ENCODE data around the gene SFMBT2.
"Not testable (repeated sequence)": the region's sequence is repeated elsewhere in the genome, so short reads cannot be mapped to it uniquely, and the experiment has no call there.

The SFMBT2 gene

DNA sequence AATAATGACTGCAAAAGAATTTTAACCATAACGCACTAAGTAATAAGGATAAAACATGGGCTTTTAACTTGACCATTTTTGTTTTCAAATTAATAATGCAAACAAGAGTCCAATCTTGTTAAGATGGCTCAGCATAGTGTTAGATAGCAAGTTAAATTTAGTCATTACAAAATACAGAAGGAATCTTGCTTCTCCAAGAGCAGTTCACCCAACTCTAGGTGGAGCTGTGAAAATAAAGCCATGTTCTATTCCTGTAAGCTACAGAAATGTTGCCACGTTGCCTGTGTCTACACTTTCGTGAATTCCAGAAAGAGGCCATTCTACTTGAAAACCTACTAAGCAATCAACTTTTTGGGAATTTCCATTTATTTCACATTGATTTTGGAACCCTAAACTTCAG lies 191.9 kb downstream of the SFMBT2 start:
- DNase-seq (ENCODE audit: low spot score), result no peak

DNA sequence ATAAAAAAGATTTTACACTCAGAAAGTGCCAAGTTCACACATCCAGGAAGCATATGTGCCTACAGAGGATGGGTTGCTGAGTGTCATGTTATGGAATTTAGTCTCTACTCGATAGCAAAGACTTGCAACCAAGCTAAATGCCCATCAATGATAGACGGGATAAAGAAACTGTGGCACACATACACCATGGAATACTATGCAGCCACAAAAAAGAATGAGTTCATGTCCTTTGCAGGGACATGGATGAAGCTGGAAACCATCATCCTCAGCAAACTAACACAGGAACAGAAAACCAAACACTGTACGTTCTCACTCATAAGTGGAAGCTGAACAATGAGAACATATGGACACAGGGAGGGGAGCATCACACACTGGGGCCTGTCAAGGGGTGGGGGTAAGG lies 198.1 kb downstream of the SFMBT2 start:
- DNase-seq (ENCODE audit: low spot score), result not testable (repeated sequence)

DNA sequence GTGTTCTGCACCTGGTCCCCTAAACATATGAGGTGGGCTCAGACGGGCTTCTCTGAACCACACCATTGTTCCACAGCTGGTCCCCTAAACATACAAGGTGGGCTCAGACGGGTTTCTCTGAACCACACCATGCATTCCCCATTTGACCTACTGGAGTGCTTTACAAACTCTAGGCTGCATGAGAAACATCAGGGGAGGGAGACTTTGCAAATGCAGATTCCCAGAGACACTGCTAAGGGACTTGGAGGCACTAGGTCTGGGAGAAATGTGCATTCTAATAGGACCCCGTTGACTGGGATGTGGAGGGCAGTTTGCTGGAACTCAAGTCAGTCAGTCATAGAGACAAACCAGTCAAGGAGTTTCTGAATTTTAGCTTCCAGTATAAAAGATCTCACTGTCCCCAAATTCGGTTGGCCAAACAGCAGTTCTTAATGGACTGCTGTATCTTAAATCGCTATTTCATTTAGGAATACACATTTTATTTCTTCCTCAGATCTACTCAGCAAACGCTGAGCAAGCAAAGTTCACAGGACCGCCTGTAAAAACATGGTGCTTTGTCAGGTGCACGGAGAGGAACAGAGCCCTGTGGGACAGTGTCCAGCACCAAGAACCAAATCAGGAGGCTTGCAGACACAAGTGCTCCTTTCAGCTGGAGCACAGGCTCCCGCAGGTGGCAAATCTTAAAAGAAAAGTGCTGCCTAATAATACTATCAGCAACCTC lies 198.8 kb downstream of the SFMBT2 start:
- no peak for DNase-seq (ENCODE audit: low spot score)

DNA sequence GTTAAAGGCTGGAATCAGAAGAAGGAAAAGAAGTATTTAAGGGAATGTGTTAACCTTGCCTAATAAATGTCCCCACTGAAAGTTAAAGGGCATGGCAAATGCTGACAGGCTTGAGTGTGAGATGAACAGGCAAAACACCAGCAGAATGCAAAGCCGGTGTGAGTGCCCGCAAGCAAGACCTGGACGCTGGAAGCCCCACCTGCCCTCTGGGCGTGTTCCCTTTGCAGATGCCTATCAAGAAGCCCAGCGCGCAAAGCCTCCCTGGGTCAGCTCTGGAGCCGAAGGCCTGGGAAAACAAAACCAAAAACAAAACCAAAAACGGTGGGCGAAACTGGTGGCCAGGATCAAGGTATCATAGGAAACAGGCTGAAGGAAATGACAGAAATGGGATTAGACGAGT lies 200.3 kb downstream of the SFMBT2 start:
- no peak for DNase-seq (ENCODE audit: low spot score)

DNA sequence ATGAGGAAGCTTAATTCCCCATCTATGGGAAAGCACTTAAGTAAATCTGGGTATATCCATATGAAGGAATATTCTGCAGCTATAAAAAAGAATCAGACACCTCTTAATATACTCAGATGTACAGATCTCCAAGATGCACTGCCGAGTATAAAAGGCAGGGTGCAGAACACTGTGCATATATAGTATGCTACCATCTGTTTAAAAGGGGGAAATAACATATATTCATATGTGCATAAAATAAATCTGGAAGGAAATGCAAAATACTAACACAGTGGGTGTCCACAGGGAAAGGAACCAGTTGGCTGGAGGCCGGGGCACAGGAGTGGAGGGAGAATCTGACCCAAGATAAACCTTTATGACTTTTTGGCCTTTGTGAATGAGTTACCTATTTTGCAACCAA lies 201.4 kb downstream of the SFMBT2 start:
- no peak for DNase-seq (ENCODE audit: low spot score)

DNA sequence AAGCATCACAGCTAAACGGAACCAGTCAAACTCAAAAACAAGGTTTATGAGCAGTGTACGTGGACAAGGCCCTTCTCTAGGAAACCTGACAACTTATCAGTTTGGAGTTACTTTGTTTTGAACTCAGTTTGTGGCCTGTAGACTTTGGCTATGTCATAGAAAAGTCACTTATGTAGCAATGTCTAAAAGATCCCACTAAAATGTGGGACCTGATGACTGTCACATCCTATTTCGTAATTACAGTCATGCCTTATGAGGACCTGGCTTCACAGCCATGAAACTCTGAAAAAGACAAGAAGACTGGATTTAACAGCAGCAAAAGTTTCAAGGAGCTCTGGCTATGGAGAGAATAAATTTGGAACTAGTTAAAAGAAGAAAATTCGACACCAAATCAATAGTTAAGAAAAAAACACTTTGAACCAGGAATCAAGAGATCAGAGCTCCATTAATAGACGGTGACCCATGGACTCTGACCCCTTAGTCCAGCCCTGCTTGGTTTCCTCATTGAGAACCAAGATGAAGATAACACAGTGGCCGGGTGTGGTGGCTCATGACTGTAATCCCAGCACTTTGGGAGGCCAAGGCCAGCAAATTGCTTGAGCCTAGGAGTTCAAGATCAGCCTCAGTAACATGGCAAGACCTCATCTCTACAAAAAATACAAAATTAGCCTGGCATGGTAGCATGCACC lies 204.3 kb downstream of the SFMBT2 start:
- DNase-seq (ENCODE audit: low spot score), result no peak

DNA sequence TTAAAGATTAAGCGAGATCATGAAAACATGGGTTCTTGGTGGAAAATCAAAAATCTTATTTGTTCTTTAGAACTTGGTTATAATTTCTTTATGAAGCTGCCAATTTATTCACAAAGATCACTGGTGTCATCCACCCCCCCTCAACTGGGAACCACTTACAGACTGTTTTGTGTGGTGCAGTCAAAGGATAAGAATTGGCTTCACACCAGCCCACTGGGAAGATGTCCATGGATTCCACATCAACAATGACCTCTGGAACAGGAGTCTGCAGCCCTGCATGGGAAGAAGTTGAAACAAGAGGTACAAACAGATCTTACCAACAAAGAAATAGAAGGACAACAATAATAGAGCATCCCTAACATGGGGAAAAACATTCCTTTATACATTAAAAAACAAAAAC lies 205.2 kb downstream of the SFMBT2 start:
- no peak for DNase-seq (ENCODE audit: low spot score)

DNA sequence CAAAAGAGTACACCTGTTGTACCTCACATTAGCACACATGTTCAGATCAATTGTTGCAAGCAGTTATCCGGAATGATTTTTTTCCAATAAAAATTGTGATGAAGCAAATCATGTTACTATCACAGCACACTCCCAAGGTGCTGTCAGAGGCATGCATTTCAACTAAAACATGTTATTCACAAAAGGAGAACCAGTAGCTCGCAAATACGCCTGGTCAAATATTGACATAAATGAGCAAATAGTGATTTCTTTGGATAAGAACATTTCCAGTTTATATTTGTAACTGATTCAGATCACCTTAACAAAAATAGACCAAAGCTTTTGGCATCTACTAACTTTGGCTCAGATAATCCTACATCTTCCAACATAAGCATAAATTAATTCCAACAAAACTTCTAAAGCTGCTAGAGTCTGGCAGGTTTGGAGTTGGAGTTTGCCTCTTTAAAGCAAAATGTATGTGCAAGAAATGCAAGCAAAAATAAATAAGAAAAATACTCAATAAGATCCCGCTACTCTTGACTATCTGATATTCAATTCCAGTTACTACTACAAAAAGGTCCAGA lies 208.0 kb downstream of the SFMBT2 start:
- no peak for DNase-seq (ENCODE audit: low spot score)

DNA sequence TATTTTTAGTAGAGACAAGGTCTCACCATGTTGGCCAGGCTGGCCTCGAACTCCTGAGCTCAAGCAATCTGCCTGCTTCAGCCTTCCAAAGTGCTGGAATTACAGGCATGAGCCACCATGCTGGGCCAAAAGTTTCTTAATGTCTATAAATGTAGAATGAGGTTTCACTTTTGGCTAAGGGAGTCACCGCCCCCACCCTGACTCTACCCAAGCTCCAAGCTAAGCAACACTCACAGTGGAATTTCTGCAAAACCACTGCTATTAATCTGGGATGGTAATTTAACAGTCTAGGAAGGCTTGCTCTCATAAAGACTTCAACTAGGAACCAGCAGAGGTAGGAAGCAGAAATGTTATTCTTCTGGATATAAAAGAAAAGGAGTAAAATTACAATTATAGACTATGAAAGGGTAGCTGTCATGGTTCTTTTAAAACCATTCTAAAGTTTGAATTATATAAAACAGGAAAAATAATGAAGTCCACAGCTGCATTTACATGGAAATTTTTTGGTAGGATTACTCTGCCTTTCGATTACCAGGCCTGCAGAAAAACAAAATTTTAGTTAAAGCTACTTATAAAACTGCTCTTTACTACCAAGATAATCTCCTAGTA lies 211.6 kb downstream of the SFMBT2 start:
- no peak for DNase-seq (ENCODE audit: low spot score)

DNA sequence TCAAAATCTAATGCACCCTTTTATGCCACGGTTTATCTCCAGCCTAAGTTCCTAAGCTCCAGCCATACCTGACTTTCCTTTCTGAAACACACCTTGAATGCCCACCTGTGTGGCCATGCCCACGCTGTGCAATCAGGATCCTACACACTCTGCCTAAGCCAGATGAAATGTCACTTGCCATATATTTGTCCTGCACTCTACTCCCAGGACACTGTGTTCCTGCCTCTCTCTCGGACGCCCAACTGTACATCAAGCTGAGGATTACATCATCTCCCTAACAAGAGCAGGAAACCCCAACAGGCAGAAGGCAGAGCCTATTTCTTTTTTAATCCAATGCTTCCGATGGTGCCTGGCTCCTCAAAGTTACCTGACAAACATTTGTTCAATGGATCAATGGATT lies 214.6 kb downstream of the SFMBT2 start:
- DNase-seq (ENCODE audit: low spot score), result no peak

DNA sequence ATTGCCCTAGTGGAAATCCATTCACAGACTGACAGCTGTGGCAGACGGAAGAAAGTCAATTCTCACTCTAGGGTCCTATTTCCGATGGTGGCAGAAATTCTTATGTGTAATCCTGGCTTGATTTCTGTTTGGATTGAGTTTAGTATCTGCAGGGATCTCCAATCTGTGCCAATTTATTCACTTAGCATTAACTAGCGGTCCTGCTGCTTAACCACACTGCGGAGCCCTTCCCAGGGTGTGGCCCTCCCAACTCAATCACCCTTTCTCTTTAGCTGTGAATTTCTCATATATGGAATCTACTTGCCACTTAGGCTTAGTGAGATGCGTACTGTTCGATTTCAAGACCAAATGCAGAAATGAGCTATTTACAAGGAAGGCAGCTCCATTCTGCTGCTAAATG lies 215.7 kb downstream of the SFMBT2 start:
- no peak for DNase-seq (ENCODE audit: low spot score)

DNA sequence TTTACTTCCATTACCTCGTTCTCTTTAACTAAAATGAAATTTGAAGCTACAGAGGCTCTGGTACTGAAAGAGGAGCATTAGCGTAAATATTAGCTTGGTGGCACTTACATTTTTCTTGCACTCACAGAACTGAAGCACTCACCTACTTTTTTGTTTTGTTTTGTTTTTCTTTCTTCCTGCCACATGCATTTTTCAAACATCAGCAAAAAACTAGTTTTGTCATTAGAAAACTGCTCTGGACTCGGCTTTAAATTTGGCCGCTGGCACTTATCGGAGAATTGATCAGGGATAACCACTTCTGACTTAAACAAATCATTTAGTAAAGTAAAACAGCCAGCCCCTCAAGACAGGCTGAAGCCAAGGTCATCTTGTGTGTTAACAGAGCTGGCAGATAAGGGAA lies 216.3 kb downstream of the SFMBT2 start:
- no peak for DNase-seq (ENCODE audit: low spot score)

DNA sequence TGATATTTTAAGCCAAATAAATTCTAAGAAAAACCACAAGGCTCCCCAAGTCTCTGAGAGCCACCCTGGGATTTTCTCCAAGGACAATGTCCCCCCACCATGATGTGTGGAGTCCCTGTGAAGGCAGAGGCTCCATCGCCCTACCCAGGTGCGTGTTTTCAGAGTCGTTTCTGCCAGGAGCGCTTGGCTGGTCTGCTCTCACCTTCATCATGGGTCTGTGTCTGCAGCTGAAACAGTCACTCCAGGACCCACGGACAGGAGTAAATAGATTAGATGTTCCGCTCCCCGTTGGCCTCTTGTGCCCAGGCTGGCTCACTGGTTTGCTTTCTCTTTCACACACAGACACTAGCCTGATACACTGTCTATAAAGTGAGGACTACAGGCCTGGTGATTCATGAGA lies 217.5 kb downstream of the SFMBT2 start:
- no peak for DNase-seq (ENCODE audit: low spot score)

DNA sequence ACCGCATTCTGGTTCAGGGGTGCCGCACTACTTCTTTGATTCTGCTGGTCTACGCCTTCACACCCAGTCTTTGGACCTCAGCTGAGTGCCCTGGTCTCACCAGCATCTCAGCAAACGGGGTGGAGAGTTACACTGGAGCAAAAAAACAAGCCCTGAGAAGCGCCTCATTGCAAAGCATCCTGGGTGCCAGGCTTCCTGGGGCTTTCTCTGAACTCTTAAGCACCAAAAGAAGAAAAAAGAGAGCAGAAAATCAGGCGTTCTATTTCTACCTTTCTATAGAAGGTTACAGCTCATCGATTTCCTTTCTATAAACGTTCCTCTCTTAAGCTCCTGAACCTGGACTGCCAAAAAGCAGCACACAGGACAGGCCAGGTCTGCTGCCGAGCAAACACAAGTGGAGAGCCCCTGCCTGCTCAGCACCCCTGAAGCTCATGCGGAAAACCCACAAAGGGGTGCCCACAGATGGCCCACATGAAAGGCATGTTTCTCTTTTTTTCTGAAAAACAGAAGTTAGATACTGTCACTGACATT lies 217.9 kb downstream of the SFMBT2 start:
- peak; percentile 74 for DNase-seq (ENCODE audit: low spot score)

DNA sequence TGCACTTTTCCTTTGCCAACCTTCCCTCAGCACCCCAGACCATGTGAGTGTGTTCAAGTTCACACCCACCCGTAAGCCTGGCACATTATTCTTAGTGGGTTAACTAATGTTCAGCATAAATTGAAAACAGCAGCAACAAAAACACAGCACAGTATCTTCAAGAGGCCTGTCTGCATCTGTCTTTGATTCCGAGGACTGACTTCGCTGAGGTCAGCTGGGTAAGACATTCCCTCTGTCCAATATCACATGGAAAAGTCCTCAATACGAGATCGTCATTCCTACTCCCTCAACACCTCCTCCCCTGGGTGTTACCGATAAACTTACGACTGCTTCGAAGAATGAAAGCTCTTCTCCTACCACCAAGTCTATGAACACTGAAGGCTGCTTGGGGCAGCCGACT lies 218.8 kb downstream of the SFMBT2 start:
- DNase-seq (ENCODE audit: low spot score), result no peak

DNA sequence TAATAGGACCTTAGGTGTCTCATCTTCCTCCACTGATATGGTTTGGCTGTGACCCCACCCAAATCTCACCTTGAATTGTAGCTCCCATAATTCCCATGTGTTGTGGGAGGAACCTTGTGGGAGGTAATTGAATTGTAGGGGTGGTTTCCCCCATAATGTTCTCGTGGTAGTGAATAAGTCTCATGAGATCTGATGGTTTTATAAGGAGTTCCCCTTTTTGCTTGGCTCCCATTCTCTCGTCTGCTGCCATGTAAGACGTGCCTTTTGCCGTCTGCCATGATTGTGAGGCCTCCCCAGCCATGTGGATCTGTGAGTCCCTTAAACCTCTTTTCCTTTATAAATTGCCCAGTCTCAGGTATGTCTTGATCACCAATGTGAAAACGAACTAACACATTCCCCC lies 220.1 kb downstream of the SFMBT2 start:
- DNase-seq (ENCODE audit: low spot score), result not testable (repeated sequence)

DNA sequence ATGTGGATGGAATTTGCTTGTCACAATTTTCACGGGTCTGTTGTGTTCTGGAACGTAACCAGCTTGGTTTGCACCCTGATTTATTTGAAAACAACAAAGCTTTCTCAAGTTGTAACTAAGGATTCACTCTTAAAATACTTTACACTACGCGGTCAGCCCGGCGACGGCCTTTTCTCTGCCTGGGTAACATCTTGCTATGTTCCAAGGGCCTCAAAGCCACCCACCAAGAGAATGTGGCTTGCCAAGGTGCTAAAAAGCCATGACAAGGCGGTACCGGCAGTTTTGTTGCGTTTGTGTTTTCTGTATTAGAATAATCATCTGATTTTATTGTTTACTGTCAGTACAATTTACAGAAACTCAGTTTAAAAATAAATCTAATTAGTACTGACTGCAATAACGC lies 220.9 kb downstream of the SFMBT2 start:
- DNase-seq (ENCODE audit: low spot score), result no peak

DNA sequence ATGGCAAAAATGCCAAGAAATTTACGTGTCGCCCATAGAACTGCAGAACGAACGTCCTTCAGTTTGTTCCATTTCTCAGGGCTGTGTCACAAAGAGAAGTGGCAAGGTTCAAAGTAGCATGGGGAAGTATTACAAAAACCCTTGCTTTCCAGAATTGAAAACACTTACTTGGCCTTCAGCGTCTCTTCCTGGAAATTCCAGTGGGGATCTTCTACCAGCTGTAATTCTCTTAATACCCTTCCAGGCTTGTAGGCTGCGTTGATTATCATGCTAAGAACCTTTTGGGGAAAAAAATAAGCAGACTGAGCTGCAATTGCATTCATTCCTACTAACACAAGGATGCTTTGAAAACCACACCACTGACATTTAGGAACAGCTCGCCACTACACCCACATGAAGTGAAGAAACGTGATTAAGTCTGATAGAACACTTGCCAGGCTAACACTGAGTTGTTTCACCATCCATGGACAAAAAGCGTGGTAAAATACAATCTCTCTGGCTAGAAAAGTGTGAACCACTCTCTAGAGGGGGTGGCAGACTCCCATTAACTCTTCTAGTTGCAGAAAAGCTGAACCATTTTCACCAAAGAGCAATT lies 222.3 kb downstream of the SFMBT2 start:
- DNase-seq (ENCODE audit: low spot score), result no peak

DNA sequence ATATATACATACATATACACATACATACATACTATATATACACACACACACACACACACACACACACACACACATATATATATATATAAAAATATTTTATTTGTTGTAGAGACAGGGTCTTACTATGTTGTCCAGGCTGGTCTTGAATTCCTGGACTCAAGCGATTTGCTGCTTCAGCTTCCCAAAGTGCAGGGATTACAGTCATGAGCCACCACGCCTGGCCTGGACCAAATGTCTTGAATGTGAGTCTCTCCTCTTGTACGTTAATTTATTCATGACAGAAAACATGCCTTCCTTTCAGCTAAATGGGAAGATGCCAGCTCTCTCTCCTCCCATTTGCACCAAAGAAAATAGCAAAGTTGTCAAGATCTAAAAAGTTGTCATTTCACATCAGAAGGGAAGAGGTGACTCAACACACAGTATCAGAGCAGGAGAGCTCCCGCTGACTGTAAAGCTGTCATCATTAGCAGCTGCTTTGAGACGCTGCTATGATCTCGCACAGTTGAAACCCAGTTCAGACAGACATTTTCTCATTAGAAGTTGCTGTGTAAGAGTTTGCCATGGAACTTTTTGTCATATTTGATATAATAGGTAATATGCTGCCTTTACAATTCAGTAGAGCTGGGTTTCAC lies 224.3 kb downstream of the SFMBT2 start:
- no peak for DNase-seq (ENCODE audit: low spot score)

DNA sequence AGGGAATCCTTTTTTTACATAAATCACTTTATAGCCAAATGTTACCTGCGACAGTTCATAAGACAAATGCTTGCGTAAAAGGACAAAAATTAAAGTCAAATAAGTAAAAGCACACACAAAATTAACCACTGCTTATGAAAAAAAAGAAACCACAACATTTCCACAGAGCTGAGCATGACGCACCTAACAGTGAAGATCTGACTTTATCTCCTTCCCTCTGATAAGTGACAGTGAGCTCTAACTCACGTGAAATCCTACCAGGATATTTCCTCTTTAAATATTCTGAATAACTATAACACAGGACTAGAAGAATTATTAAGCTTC lies 225.5 kb downstream of the SFMBT2 start:
- no peak for DNase-seq (ENCODE audit: low spot score)

DNA sequence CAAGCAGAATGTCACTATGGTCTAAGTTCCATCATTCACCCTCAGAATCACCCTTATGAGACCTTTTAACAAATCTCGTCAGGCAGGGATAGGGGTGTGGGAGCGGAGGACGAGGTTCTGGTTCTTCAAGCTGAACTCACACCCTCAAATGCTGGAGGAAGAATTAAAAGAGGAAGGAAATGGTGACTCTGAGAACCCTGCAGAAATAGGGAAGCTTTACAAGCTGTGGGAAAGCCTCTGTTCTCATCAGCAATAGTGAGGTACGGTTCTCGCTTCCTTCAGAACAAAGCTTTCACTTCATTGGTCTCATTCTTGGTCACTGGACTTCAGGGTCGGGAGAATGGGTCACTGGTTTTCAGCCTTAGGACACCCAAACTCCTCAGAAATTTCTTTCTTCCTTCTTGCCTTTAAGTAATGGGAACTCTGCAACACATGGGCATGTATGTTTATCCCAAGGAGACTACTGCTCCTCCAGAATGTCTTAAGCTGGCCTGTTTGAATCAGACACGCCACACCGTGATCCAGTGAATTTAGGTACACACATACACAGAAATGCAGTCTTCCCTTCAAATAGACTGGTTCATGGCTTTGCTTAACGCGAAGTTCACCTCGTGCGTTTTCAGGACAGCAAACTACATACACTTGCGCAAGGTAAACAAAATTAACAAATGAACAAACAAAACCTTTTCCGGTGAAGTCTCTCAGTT lies 226.0 kb downstream of the SFMBT2 start:
- DNase-seq (ENCODE audit: low spot score), result no peak

DNA sequence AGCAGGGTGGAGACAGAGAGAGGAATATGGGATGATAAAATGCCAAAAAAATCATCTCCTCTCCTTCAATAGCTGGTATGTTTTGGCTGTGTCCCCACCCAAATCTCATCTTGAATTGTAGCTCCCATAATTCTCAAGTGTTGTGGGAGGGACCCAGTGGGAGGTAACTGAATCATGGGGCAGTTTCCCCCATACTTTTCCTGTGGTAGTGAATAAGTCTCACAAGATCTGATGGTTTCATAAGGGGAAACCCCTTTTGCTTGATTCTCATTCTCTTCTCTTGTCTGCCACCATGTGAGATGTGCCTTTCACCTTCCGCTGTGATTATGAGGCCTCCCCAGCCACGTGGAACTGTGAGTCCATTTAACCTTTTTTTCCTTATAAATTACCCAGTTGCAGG lies 226.7 kb downstream of the SFMBT2 start:
- not testable (repeated sequence) for DNase-seq (ENCODE audit: low spot score)
